ENCODE results near the gene EPHB4. TPM values are rescaled to one million over a fixed set of nuclear protein-coding genes. Genes with fewer than 3 reads are reported as not detected.

EPHB4 gene
- total and polyA plus RNA-seq, 11 donors = 10.7 to 76.2 (median 21.4) TPM

DNA sequence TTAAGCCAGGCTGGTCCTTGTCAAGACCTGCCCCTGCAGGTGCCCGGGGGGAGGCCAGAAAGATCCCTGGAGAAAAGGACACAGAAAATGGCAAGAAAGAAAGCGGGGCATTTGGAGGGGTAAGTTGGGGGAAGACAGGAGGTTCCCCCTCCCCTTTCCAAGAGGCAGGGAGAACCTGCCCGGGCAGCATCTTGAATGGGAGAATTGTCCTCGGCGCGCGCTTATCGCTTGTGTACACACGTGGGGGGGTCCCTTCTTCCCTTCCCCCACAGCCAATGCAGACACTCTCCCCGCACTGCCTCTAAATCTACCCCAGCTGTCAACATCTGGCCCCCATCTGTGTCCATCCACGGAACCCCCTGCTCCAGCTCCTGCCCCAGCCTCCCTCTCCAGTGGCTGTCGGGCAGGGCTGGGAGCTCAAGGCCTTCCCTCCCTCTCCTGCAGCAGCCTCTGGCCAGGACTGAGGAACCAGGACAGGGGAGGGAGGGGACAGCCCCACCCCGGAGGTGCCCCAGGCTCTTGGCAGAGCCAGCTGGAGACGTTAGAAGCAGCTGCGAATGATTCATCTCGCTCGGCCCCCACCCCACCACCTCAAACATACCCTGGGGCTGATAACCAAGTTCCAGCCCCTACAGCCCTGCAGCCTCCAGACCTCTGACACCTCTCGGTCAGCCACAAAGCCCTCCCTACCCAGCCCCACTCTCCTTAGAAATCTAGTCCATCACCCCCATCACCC, 25.3 kb downstream of the EPHB4 start:
- peaks cover 5 to 56% (median 25%) of the 10 kb centered on the region in 12 donors for H3K4me1 ChIP-seq
- intact Hi-C loops (cut with DNase I) = loop anchor here in 4 of 10 donors (2.0 to 5.0 kb wide), 4 partner anchors 23 to 51 kb away; partner anchors contain the start of genes EPHB4 (in 1 of the 4) and SLC12A9 (in 1 of the 4)

DNA sequence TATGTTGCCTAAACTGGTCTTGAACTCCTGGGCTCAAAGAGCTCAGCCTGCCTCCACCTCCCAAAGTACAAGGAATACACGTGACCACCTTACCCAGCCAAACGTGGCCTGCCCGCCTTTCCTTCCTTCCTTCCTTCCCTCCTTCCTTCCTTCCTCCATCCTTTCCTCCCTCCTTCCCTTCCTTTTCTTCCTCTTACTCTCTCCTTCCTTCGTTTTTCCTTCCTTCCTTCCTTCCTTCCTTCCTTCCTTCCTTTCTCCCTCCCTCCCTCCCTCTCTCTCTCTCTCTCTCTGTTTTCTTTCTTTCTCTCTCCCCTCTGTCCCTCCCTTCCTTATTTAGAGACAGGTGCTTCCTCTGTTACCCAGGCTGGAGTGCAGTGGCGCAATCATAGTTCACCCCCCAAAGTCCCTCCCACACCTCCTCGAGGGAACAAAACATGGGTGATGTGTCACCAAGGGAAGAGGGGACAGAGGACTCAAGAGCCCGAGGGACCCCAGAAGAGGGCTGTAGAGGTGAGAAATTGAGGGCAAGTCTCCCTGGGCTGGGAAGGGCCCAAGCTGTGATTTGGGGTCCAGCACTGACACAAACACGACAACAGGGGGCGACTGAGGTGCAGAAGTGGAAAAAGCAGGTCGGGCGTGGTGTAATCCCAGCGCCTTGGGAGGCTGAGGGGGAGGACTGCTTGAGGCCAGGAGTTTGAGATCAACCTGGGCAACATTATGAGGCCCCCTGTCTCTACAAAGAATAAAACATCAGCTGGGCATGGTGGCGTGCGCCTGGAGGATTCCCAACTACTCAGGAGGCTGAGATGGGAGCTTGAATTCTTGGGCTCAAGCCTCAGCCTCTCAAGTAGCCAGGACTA, 28.1 kb downstream of the EPHB4 start:
- ATAC-seq = peak in 3 of 4 donors; percentile 35 to 49 (median 45)
- Histone ChIP-seq H3K27me3 (peaks cover 0 to 7% (median 0%) of the 10 kb centered on the region in 9 donors), H3K9me3 (no peaks in the 10 kb centered on the region), H3K4me3 (no peak overlapping the region), H3K4me1 (peaks cover 5 to 52% (median 23%) of the 10 kb centered on the region in 12 donors), H3K27ac (peak overlapping the region in 5 of 12 donors; percentile 15 to 37 (median 23)), H3K36me3 (peaks cover 0 to 7% (median under 1%) of the 10 kb centered on the region in 9 donors)
- WGBS, 4 donors = 16 to 22% (median 19%) methylated on average over 14 of the region's 14 CpGs
- TF ChIP-seq, protein P1, sequence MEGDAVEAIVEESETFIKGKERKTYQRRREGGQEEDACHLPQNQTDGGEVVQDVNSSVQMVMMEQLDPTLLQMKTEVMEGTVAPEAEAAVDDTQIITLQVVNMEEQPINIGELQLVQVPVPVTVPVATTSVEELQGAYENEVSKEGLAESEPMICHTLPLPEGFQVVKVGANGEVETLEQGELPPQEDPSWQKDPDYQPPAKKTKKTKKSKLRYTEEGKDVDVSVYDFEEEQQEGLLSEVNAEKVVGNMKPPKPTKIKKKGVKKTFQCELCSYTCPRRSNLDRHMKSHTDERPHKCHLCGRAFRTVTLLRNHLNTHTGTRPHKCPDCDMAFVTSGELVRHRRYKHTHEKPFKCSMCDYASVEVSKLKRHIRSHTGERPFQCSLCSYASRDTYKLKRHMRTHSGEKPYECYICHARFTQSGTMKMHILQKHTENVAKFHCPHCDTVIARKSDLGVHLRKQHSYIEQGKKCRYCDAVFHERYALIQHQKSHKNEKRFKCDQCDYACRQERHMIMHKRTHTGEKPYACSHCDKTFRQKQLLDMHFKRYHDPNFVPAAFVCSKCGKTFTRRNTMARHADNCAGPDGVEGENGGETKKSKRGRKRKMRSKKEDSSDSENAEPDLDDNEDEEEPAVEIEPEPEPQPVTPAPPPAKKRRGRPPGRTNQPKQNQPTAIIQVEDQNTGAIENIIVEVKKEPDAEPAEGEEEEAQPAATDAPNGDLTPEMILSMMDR (IDR thresholded peaks at IDR 0.05) = peak; percentile 57 to 76 (median 69)
- no peak for TF ChIP-seq POLR2A (IDR thresholded peaks at IDR 0.05)
- peak in 4 of 5 donors; percentile 57 to 71 (median 66) for DNase-seq
- intact Hi-C loops (cut with DNase I) = loop anchor here in 8 of 10 donors (1.0 to 10.0 kb wide), 4 partner anchors 53 to 256 kb away; partner anchors contain the start of gene SLC12A9 (in 8 of the 8)

More for the DNA sequence above, 25.3 kb downstream of the EPHB4 start:
- TF ChIP-seq POLR2A (IDR thresholded peaks at IDR 0.05) = no peak
- TF ChIP-seq, protein P1 (IDR thresholded peaks at IDR 0.05) = no peak
- 51 to 63% (median 55%) methylated on average over 18 of the region's 18 CpGs for WGBS, 4 donors
- Histone ChIP-seq H3K27me3 (no peaks in the 10 kb centered on the region), H3K9me3 (no peaks in the 10 kb centered on the region), H3K27ac (peak overlapping the region in 4 of 12 donors; percentile 3 to 69 (median 34)), H3K36me3 (peaks cover 0 to 33% (median 27%) of the 10 kb centered on the region in 9 donors), H3K4me3 (no peak overlapping the region)
- DNase-seq (peak in 2 of 5 donors; percentile 48 to 50), ATAC-seq (peak; percentile 7 to 44 (median 24))

DNA sequence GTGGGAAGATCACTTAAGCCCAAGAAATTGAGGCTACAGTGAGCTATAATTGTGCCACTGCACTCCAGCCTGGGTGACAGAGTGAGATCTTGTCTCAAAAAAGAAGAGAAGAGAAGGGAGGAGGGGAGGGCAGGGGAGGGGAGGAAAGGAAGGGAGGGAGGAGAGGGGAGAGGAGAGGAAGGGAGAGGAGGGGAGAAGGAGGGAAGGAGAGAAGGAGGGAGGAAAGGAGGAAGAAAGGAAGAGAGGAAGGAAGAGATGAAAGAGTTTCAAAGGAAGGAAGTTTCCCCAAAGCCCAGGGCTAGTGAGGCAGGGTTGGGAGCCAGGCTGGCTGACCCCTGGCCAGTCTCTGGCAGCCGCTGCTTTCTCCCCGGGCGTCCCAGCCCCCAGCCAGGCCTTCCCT, 32.6 kb downstream of the EPHB4 start:
- ATAC-seq (no peak), DNase-seq (no peak)
- no peak overlapping the region for H3K27ac ChIP-seq
- H3K27me3 ChIP-seq = peaks cover 0 to 14% (median 5%) of the 10 kb centered on the region in 9 donors
- peaks cover 0 to 11% (median under 1%) of the 10 kb centered on the region in 12 donors for H3K4me1 ChIP-seq
- no peak overlapping the region for H3K4me3 ChIP-seq
- WGBS, 4 donors = 7 to 16% (median 13%) methylated on average over 3 of the region's 3 CpGs
- TF ChIP-seq, protein P1 (IDR thresholded peaks at IDR 0.05) = no peak
- TF ChIP-seq POLR2A (IDR thresholded peaks at IDR 0.05) = no peak
- intact Hi-C loops (cut with DNase I) = loop anchor here in 4 of 10 donors (5.0 to 10.0 kb wide), 2 partner anchors 58 to 260 kb away; partner anchors contain the start of gene SLC12A9 (in 1 of the 4)
- no peaks in the 10 kb centered on the region for H3K9me3 ChIP-seq
- no peaks in the 10 kb centered on the region for H3K36me3 ChIP-seq
